HG03025 (cell line): Measurements from ENCODE around the gene KLK13.

Source experiments
- ATAC-seq: cut with Tn5 transposase; IDR thresholded peaks from one replicate; pipeline ENCODE4 v1.9.1; 2021; ENCODE audit warnings: mild to moderate bottlenecking, moderate library complexity; ENCODE audit not compliant: unreplicated experiment, low FRiP score

KLK13 gene

DNA sequence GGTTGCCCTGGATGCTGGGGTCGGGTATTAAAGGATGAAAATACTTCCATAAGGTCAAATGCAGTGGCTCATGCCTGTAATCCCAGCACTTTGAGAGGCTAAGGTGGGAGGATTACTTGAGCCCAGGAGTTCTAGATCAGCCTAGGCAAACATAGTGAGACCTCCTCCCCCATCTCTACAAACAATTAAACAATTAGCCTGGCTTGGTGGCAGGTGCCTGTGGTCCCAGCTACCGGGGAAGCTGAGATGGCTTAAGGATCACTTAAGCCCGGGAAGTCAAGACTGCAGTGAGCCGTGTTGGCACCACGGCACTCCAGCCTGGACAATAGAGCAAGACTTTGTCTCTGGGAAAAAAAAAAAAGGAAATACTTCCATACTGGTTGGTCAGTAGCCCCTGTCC is 40.0 kb downstream of the KLK13 start:
- no peak for ATAC-seq

DNA sequence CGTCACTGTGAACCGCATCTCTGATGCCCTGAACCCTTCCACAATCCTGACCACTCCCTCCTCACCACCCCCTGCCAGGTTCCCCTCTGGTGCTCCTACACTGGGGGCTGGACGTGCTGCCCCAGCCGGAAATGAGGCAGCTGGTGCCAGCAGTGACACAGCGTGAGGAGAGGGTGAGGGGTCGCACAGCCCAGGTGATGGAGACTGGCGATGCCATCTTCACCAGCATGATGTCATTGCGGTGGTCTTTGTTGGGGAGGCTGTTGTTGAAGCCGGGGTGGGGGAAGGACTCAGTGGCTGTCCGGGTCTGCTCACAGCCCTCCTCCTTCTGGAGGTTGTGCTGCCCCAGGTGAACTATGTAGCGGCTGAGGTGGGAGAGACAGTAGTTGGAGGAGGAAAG is 40.9 kb downstream of the KLK13 start:
- ATAC-seq: no peak

DNA sequence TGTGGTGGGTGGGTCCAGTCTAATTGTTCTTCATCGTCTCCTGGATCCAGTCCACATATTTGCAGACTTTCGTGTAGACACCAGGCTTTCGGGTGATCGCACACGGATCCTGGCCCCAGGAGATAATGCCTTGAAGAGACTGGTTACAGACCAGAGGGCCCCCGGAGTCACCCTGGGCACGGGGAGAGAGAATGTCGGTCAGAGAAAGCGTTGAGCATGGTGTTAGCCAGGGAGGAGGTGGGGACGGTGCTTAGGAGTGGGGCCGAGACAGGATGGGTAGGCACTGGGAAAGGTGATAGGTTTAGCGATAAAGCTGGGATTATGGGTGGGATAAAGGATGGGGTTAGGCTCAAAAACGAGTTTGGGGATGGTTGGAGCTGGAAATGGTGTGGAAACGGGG is 42.4 kb downstream of the KLK13 start:
- no peak for ATAC-seq

DNA sequence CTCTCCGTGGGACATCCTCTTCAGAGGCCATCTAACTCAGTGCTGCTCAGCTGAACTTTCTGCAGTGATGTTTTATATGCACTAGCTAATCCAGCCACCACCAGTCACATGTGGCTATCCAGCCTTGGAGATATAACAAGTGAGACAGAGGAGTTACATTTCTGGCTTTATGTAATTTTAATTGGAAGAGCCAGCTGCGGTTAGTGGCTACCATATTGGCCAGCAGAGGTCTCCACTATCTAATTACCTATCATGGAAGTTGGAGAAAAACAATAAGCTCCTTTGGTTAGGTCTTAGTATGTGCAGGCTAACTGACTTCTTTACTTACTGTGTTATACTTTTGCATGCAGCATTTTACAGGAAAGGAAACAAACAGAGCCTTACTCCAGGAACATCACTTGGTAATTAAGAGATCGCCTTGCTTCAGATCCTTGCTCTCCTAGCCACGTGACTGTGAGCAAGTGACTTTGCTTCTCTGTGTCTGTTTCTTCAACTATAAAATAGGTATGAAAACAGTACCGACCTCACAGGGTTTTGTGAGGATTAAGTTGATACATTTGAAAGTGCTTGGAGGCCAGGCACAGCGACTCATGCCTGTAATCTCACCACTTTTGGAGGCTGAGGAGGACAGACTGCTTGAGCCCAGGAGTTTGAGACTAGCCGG is 43.8 kb downstream of the KLK13 start:
- ATAC-seq: no peak

DNA sequence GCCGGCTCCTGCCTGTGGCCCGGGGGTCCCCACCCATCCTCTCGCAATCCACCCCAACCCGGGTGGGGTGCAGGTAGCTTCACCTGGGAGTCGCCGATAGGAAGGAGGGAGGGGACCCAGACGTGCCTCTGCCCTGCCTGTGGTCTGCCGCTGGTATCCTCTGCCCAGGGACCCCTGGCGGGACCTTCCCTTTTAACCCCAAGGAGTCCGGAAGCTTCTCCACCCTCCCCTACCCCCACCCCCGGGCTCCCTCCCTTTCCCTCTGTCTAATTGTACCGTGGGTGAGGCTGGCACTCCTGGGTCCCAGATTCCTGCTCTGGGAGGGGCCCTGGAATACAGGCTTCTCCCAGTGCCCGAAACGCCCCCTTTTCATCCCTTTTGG is 45.4 kb downstream of the KLK13 start, which contains the start of gene KLK10:
Gene KLK10, minus strand, starts transcription at position 166 of the 382 bp plus-strand sequence. CDS start 579 bp downstream, outside the sequence.
- no peak for ATAC-seq

GRCh38 chr19:51018745-51019543 is 45.9 kb downstream of the KLK13 start:
- no peak for ATAC-seq

DNA sequence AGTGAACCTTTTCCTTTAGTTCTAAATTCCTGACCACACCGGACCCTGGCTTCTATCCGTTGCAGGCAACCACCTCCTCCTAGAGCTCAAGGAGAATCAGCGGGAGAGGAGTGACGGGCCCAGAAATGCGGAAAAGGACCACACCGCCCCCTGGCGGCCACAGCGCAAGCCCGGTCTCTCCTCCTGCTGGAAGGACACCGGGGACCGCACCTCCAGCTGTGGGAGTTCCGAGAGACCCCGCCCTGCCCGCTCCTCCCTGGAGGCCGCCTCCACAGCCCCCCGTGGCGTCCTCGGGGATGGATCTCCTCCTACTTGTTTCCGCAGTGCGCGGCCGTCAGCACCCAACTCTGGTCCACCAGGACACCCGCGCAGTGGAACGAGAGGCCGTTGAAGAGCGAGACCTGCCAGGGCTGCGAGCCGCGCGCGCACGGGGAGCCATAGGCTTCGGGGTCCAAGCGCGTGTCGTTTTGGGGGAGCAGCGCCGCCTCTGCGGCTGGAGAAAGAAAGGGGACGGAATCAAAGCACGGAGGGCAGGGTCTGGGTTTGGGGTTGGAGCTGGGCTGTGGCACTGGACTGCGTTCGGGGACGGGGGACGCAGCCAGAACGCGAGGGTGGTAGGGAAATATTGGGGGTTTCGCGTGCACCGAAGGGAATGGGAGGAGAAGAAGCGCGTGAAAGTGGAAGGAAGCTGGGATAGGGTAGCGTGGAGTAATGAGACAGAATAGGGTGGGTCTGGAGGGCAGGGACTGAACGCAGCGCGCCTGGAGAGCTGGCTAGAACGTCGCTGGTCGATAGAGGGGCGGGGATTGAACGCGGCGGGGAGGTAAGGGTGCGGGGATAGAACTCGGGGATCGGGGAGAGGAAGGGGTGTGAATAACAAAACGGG is 47.9 kb downstream of the KLK13 start:
- no peak for ATAC-seq

DNA sequence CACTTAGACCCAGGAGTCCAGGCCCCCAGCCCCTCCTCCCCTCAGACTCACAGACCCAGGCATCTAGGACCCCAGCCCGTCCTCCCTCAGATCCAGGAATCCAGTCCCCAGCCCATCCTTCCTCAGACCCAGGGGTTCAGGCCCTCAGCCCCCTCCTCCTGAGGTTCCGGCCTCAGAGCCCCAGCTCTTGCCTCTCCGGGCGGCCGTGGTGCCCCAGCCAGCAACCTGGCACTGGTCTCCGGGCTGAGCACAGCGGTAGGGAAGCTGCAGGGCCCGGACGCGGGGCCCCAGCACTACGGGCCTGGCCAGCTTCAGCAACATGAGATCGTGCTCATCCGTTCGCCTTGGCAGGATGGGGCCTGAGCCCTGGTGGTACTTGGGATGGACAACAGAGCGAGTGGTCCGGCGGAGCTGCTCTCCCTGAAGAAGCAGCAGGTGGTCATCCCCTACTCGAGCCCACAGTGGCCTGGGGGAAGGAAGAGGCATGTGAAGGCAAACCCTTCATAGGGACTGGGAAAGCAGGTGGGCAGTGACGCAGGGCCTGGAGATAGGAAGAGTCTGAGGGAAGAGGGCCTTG is 49.1 kb downstream of the KLK13 start:
- ATAC-seq: no peak

DNA sequence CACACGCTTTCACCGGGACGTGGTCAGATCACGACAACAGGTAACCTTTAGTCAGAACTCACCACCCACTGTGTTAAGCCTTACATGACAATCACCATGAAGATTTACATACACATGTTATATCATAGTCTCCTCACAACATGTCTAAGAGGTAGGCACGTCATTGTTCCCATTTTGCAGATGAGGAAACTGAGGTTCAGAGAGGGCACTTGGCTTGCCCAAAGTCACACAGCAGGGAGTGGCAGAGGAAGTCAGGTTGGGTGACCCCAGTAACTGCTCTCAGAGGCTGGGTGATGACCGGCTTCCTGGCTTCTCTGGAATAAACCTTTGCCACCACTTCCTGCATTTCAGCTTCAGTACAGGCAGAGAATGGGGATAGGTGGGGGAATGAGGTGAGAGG is 50.6 kb downstream of the KLK13 start:
- ATAC-seq: no peak

GRCh38 chr19:51012661-51013190 is 52.2 kb downstream of the KLK13 start:
- ATAC-seq: no peak

DNA sequence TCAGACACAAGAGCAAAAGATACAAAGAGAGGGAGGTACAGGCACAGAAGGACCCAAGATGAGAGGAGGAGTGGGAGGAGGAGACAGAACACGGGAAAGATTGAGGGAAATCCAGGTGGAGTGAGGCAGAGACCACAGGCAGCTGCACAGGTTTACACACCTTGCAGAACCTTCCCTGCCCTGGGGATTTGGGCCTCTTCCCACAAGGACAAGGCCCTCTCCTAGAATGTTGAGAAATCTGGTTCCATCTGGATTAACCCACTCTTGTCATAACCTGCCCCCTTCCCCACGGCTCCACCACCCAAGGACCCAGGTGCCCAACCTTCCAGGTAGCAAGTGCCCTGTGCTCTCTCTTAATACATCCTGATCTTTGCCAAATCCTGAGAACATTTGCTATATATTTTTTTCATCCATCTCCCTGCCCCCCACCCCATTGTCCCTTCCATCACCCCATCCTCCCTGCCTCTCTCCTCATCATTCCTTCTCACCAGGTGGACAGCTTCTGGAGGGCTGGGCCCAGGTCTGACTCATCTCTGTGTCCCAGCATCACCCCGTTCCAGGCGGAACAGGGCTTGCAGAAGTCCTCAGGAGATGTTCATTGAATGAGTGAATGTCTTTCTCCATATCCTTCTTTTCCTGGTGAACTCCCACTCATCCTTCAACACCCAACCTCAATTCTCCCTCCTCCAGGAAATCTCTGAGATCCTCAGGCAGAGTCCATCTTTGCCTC is 54.7 kb downstream of the KLK13 start:
- no peak for ATAC-seq

DNA sequence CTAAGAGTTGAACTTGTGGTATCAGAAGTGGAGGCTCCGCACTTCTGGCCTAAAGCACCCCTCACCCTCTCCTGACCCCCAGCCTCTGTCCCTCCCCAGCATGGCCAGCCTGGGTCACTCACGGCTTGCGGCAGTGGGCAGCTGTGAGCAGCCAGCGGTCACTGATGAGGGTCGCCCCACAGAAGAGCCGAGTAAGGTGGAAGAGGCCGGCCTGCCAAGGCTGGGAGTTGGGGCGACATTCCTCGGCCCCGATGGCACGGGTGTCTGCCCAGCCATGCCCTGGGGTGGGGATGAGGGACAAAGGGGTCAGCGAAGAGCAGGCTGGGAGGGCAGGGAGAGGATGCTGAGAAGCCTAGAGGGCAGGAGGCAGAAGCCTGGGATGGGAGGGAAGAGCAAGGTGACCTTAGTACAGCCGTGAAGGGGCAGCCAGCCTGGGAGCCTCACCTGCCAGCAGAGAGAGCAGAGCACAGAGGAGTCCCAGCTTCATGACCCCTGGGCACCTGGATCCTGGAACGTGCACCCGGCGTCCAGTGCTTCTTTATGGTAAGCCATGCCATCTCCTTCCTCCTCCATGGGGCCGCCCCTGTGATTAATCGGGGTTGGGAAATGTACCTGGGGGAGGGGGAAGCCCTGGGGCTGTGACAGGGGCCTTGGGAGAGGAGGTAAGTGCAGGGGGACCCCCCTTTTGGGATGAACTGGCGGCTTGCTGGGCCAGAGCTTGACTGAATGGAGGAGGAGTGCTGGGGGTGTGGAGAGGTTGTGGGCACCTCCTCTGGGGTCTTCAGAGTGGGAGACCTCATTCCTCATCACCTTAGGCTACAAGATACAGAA is 55.6 kb downstream of the KLK13 start:
- no peak for ATAC-seq

- ATAC-seq: no peak
These were observed 57.4 kb downstream of the KLK13 start for GRCh38 chr19:51007488-51007887.

GRCh38 chr19:51006406-51006805 is 58.5 kb downstream of the KLK13 start:
- no peak for ATAC-seq
